ENCODE measurements around the gene IL32.

The IL32 gene

DNA sequence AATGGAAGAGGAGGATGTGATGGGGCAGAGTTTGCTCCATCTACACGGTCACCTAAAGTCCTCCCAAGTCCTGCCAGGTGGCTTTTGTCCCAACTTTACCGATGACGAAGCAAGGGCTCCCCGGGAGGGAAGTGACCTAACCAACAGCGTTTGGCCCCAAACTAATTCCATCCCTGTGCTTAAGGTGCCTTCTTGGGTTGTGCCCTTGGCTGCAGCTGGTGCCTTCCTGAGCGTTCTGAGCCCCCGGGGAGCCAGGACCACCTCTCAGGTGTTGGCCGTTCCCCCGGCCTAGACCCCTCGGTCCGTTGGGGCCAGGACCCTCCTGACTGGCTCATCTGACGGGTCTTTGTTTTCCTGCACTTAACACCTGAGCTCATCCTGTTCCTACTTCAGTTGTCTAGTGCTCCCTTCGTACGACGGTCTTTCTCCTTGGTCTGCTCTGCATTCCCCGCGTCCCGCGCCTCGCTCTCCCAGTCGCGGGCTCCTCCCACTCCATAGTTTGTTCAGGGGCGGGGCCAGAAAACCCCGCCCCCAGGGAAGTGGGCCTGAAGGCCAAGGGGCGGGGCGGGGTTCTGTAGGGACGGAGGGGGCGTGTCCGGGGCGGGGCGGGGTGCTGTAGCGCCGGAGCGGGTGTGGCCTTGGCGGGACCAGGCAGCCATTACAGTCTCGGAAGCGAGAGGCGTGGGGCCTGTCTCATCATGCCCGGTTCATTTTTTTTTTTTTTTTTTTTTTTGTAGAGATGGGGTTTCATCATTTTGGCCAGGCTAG is 34.5 kb downstream of the IL32 start (continued):
- TF ChIP-seq, protein P1, sequence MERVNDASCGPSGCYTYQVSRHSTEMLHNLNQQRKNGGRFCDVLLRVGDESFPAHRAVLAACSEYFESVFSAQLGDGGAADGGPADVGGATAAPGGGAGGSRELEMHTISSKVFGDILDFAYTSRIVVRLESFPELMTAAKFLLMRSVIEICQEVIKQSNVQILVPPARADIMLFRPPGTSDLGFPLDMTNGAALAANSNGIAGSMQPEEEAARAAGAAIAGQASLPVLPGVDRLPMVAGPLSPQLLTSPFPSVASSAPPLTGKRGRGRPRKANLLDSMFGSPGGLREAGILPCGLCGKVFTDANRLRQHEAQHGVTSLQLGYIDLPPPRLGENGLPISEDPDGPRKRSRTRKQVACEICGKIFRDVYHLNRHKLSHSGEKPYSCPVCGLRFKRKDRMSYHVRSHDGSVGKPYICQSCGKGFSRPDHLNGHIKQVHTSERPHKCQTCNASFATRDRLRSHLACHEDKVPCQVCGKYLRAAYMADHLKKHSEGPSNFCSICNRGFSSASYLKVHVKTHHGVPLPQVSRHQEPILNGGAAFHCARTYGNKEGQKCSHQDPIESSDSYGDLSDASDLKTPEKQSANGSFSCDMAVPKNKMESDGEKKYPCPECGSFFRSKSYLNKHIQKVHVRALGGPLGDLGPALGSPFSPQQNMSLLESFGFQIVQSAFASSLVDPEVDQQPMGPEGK (tag by site-specific recombination; IDR thresholded peaks at IDR 0.05), result peak; percentile 45; the same call in 1 of the 2 replicates
- no peak for TF ChIP-seq ZNF623 (tag by site-specific recombination; IDR thresholded peaks at IDR 0.05)
- TF ChIP-seq TCF7L2 (IDR thresholded peaks at IDR 0.05; ENCODE audit: borderline replicate concordance, low read depth, low read length), result no peak
- no peak for TF ChIP-seq ZNF416 (tag by site-specific recombination; IDR thresholded peaks at IDR 0.05)
- TF ChIP-seq ZNF324 (tag by site-specific recombination; IDR thresholded peaks at IDR 0.05), result 0 out of 2 replicates have a peak, but pooled peaks have one; percentile 18
- TF ChIP-seq, protein P2, sequence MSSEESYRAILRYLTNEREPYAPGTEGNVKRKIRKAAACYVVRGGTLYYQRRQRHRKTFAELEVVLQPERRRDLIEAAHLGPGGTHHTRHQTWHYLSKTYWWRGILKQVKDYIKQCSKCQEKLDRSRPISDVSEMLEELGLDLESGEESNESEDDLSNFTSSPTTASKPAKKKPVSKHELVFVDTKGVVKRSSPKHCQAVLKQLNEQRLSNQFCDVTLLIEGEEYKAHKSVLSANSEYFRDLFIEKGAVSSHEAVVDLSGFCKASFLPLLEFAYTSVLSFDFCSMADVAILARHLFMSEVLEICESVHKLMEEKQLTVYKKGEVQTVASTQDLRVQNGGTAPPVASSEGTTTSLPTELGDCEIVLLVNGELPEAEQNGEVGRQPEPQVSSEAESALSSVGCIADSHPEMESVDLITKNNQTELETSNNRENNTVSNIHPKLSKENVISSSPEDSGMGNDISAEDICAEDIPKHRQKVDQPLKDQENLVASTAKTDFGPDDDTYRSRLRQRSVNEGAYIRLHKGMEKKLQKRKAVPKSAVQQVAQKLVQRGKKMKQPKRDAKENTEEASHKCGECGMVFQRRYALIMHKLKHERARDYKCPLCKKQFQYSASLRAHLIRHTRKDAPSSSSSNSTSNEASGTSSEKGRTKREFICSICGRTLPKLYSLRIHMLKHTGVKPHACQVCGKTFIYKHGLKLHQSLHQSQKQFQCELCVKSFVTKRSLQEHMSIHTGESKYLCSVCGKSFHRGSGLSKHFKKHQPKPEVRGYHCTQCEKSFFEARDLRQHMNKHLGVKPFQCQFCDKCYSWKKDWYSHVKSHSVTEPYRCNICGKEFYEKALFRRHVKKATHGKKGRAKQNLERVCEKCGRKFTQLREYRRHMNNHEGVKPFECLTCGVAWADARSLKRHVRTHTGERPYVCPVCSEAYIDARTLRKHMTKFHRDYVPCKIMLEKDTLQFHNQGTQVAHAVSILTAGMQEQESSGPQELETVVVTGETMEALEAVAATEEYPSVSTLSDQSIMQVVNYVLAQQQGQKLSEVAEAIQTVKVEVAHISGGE (tag by site-specific recombination; conservative IDR thresholded peaks at IDR 0.05; ENCODE audit: low read depth), result no peak
- TF ChIP-seq ZNF391 (tag by site-specific recombination; IDR thresholded peaks at IDR 0.05; ENCODE audit: borderline replicate concordance, low read depth), result no peak
- no peak for TF ChIP-seq MZF1 (tag by site-specific recombination; IDR thresholded peaks at IDR 0.05; ENCODE audit: borderline replicate concordance)
- peak; percentile 66; the same call in 1 of the 2 replicates for TF ChIP-seq IKZF3 (tag by site-specific recombination; IDR thresholded peaks at IDR 0.05)
- TF ChIP-seq KLF9 (tag by site-specific recombination; IDR thresholded peaks at IDR 0.05; ENCODE audit: low read depth), result peak; percentile 86
- TF ChIP-seq ZNF121 (tag by site-specific recombination; IDR thresholded peaks at IDR 0.05), result no peak
- TF ChIP-seq, protein P3, sequence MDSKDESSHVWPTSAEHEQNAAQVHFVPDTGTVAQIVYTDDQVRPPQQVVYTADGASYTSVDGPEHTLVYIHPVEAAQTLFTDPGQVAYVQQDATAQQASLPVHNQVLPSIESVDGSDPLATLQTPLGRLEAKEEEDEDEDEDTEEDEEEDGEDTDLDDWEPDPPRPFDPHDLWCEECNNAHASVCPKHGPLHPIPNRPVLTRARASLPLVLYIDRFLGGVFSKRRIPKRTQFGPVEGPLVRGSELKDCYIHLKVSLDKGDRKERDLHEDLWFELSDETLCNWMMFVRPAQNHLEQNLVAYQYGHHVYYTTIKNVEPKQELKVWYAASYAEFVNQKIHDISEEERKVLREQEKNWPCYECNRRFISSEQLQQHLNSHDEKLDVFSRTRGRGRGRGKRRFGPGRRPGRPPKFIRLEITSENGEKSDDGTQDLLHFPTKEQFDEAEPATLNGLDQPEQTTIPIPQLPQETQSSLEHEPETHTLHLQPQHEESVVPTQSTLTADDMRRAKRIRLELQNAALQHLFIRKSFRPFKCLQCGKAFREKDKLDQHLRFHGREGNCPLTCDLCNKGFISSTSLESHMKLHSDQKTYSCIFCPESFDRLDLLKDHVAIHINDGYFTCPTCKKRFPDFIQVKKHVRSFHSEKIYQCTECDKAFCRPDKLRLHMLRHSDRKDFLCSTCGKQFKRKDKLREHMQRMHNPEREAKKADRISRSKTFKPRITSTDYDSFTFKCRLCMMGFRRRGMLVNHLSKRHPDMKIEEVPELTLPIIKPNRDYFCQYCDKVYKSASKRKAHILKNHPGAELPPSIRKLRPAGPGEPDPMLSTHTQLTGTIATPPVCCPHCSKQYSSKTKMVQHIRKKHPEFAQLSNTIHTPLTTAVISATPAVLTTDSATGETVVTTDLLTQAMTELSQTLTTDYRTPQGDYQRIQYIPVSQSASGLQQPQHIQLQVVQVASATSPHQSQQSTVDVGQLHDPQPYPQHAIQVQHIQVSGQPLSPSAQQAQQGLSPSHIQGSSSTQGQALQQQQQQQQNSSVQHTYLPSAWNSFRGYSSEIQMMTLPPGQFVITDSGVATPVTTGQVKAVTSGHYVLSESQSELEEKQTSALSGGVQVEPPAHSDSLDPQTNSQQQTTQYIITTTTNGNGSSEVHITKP (tag by site-specific recombination; IDR thresholded peaks at IDR 0.05), result peak; percentile 50
- TF ChIP-seq, protein P4, sequence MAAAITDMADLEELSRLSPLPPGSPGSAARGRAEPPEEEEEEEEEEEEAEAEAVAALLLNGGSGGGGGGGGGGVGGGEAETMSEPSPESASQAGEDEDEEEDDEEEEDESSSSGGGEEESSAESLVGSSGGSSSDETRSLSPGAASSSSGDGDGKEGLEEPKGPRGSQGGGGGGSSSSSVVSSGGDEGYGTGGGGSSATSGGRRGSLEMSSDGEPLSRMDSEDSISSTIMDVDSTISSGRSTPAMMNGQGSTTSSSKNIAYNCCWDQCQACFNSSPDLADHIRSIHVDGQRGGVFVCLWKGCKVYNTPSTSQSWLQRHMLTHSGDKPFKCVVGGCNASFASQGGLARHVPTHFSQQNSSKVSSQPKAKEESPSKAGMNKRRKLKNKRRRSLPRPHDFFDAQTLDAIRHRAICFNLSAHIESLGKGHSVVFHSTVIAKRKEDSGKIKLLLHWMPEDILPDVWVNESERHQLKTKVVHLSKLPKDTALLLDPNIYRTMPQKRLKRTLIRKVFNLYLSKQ (tag by site-specific recombination; IDR thresholded peaks at IDR 0.05; ENCODE audit: borderline replicate concordance), result no peak
- TF ChIP-seq ZNF274 (IDR thresholded peaks at IDR 0.05; ENCODE audit: low read length), result no peak
- TF ChIP-seq ZNF274 (tag by site-specific recombination; IDR thresholded peaks at IDR 0.05; ENCODE audit: borderline replicate concordance), result no peak
- peak; percentile 82 for TF ChIP-seq KLF10 (tag by site-specific recombination; IDR thresholded peaks at IDR 0.05)
- TF ChIP-seq, protein P5, sequence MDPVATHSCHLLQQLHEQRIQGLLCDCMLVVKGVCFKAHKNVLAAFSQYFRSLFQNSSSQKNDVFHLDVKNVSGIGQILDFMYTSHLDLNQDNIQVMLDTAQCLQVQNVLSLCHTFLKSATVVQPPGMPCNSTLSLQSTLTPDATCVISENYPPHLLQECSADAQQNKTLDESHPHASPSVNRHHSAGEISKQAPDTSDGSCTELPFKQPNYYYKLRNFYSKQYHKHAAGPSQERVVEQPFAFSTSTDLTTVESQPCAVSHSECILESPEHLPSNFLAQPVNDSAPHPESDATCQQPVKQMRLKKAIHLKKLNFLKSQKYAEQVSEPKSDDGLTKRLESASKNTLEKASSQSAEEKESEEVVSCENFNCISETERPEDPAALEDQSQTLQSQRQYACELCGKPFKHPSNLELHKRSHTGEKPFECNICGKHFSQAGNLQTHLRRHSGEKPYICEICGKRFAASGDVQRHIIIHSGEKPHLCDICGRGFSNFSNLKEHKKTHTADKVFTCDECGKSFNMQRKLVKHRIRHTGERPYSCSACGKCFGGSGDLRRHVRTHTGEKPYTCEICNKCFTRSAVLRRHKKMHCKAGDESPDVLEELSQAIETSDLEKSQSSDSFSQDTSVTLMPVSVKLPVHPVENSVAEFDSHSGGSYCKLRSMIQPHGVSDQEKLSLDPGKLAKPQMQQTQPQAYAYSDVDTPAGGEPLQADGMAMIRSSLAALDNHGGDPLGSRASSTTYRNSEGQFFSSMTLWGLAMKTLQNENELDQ (tag by site-specific recombination; IDR thresholded peaks at IDR 0.05; ENCODE audit: low read depth), result no peak
- TF ChIP-seq ZNF350 (tag by site-specific recombination; IDR thresholded peaks at IDR 0.05), result no peak
- TF ChIP-seq ZNF146 (tag by site-specific recombination; IDR thresholded peaks at IDR 0.05), result no peak
- TF ChIP-seq ZFP3 (tag by site-specific recombination; IDR thresholded peaks at IDR 0.05; ENCODE audit: low read depth), result no peak
- TF ChIP-seq KLF1 (tag by site-specific recombination; IDR thresholded peaks at IDR 0.05), result peak; percentile 40
- TF ChIP-seq ZNF600 (tag by site-specific recombination; IDR thresholded peaks at IDR 0.05), result peak; percentile 80

All from HEK293 (cell line).